HG02885 (cell line): ENCODE measurements around the gene PLEKHN1.
"Not testable (repeated sequence)": the region's sequence is repeated elsewhere in the genome, so short reads cannot be mapped to it uniquely, and the experiment has no call there.

Experiments
- ATAC-seq: cut with Tn5 transposase; IDR thresholded peaks from one replicate; pipeline ENCODE4 v1.9.1; 2021; ENCODE audit warnings: mild to moderate bottlenecking; ENCODE audit not compliant: unreplicated experiment, poor library complexity

The PLEKHN1 gene

DNA sequence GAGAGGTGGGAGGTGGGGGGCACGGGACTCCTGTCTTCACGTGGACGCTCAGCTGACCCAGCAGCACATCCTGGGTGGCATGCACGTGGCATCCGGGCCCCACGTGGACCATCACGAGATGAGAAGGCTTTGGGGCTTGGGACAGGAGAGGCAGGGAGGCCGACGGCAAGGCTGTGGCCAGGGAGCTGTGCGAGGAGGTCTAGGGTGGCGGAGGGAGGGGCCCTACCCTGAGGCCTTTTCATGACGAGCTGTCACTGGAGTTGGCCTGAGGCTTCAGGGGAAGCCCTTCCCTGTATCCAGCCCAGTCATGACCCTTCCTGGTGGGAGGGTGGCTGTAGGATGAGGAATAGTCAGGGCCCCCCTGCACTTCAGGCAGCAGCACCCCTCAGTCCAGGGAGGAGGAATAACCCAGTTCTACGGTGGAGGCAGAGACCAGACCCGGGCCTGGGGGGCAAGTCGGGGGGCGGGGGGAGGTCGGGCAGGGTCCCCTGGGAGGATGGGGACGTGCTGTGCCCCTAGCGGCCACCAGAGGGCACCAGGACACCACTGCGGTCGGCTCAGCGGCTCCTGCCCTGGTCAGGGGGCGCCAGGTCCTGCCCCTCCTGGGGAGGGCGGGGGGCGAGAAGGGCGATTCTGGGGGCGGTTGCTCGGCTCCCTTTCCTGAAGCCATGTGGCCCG, 17.7 kb downstream of the PLEKHN1 start:
- peak; percentile 48 for ATAC-seq

DNA sequence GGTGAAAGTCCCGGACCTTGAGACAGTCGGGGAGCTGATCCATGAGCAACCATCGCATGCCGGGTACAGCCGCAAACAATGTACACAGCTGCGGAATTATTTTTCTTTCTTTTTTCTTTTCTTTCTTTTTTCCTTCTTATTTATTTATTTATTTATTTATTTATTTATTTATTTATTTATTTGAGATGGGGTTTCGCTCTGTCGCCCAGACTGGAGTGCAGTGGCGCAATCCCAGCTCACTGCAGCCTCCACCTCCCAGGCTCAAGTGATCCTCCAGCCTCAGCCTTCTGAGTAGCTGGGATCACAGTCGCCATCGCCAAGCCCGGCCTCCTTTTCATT, 18.2 kb downstream of the PLEKHN1 start:
- no peak for ATAC-seq

DNA sequence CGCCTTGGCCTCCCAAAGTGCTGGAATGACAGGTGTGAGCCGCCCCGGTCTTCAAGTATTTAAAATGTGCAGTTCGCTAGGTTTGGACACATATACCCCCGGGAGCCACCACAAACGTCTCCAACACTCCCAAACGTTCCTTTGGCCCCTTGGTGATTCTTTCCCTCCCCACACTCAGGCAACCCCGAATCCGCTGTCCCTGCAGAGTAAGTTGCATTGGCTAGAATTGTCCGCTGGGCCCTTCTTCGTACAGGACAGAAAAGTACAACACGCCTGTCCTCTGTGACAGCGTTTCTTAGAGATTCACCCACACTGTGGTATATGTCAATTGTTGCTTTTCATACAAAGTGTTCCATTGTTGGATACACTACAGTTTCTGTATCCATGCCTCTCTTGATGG, 18.8 kb downstream of the PLEKHN1 start:
- no peak for ATAC-seq

DNA sequence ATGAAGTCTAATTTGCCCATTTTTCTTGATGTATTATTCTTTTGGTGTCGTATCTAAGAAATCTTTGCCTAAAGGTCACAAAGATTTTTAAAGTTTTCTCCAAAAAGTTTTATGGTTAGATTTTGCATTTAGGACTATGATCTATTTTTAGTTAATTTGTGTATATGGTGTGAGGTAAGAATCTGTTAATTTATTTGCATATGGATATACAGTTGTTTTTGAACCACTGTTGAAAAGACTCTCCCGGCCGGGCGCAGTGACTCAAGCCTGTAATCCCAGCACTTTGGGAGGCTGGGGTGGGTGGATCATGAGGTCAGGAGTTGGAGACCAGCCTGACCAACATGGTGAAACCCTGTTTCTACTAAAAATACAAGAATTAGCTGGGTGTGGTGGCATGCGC, 21.8 kb downstream of the PLEKHN1 start:
- ATAC-seq, result not testable (repeated sequence)

DNA sequence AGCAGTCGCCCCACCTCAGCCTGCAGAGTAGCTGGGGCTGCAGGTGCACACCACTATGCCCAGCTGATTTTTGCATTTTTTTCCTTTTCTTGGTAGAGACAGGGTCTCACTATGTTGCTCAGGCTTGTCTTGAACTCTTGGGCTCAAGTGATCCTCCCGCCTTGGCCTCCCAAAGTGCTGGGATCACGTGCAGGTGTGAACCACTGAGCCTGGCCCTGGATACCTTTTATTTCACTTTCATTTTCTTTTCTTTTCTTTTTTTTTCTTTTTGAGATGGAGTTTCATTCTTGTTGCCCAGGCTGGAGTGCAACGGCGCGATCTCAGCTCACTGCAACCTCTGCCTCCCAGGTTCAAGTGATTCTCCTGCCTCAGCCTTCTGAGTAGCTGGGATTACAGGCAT, 25.0 kb downstream of the PLEKHN1 start:
- not testable (repeated sequence) for ATAC-seq

DNA sequence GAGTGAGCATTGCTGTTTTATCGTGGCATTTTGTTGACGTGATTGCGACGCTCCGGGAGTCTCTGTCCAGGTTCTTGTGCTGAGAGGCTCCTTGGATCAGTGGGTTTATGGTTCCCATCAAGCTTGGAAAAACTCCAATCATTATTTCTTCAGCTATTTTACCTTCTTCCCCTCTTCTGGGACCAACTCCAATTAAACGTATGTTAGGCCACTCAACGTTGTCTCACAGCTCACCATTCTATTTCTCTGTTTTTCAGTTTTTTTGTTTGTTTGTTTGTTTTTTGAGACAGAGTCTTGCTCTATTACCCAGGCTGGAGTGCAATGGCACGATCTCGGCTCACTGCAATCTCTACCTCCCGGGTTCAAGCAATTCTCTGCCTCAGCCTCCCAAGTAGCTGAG, 25.6 kb downstream of the PLEKHN1 start:
- ATAC-seq, result no peak

- no peak for ATAC-seq
These were observed 26.1 kb downstream of the PLEKHN1 start for GRCh38 chr1:992362-992761.

DNA sequence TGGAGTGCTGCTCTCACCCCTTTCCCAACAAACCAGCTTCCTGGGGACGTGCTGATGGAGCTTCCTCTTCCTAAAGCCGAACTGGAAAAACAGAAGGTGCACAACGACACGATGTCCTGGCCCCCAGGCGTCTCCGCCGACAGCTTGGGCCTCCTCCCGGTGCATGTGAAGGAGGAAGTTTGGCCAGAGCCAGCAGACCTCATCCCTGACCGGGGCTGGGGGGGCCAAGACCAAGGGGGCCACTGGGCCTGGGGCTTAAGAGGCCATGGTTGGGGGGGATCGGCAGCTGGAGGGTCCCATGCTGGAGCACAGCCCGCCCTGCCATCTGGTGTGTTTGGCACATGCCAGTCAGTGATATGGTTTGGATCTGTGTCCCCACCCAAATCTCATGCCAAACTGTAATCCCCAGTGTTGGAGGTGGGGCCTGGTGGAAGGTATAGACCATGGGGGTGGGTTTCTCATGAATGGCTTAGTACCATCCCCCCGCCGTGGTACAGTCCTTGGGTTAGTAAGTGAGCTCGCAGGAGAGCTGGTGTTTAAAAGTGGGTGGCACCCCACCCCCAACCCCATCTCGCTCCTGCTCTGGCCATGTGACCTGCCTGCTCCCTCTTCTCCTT, 27.2 kb downstream of the PLEKHN1 start:
- ATAC-seq, result no peak

- not testable (repeated sequence) for ATAC-seq
These were observed 28.3 kb downstream of the PLEKHN1 start for GRCh38 chr1:994546-994945.

DNA sequence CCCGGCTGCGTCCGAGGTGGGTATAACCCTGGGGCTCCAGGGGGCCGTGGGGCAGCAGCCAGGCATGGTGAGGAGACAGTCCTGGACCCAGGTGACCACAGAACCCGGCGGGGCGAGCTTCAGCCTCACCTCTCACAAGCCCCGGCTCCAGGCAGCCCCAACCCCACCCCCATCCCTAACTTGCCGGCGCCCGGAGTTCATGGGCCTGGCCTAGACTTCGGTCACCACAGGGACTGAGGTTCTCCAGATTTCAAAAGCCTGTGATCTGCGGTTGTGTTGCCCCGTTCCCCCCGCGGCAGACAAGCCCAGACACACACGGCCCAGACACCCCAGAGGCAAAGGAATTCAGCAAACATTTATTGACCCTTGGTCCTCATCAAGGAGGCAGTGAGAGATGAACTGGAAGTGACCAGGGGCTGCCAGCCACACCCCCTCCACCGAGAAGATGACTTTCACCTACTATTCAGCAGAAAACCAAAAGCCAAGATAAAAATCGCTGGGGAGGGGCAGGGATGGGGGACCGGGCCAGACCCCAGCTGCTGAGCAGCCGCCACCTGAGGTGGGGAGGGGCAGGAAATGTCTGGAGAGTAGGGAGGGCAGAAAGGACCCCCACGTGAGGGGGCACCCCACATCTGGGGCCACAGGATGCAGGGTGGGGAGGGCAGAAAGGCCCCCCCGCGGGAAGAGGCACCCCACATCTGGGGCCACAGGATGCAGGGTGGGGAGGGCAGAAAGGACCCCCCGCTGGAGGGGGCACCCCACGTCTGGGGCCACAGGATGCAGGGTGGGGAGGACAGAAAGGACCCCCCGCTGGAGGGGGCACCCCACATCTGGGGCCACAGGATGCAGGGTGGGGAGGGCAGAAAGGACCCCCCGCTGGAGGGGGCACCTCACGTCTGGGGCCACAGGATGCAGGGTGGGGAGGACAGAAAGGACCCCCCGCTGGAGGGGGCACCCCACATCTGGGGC, 29.7 kb downstream of the PLEKHN1 start:
- ATAC-seq, result no peak

DNA sequence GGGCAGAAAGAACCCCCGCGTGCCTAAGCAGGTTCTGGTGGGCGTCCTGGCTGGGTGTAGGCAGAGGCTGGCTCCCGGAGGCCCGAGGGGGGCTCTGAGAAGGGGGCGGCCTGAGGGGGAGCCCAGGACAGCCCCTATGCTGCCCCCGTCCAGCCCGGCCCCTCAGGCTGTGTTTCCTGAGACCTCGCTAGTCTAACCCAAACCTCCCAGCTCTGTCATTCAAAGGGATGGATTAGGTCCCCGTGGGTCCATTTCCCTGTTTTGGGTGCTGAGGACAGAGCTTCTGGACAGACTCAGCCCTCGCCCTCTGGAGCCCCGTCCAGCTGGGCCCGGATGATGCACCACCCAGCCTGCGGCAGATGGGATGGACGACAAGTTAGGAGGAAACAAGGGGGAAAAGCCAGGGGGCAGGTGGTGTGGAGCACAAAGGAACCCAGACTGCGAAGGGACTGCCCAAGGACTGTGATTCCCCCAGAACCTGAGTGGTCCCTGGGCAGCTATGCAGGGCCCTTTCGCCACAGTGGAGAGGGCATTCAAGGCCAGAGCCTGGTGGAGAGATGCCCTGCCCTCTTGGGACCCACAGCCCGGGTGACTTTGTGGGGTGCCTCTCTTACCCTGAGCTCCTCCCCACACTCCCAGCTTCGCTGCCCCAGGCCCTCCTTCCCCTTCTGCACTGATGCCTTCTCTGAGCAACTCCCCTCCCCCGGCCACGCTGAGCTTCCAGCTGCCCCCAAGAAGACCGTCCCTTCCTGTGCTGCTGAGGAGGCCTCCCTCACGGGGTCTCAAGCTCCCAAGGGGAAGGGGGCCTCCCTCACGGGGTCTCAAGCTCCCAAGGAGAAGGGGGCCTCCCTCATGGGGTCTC, 30.8 kb downstream of the PLEKHN1 start:
- ATAC-seq, result no peak

- ATAC-seq, result no peak
These were observed 31.4 kb downstream of the PLEKHN1 start for GRCh38 chr1:997713-997992.

GRCh38 chr1:997993-998744, 31.9 kb downstream of the PLEKHN1 start:
- ATAC-seq, result no peak

- ATAC-seq, result no peak
These were observed 32.4 kb downstream of the PLEKHN1 start for GRCh38 chr1:998745-998994.

DNA sequence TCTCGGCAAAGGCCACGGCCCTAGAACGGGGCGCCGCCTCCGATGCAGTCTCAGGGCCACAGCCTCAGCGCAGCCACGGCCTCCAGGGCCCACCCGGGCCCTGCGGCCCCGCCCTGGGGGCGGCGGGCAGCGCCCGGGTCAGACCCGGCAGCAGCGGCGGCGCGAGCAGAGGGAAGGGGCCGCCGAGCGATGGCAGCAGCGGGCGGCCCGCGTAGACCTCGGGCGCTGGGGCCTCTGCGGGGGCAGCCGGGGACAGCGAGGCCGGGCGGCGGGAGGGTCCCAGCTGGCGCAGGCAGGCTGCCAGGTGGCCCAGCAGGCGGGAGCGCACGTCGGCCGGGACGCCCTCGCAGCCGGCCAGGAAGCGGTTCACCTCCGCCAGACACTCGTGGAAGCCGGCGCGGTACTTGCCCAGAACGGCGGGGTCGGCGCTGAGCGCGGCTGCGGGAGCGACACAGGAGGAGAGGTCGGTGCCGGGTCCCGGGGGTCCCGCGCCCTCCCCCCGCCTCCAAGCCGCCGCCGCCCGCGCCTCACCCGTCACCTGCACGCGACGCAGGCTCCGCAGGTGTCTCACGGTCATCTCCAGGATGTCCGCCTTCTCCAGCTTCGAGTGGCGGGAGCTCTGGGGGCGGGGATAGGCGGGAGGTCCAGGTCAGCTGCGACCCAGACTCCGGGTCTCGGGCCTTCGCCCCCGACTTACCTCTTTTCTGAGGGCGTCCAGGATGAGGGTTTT, 32.9 kb downstream of the PLEKHN1 start:
- no peak for ATAC-seq

DNA sequence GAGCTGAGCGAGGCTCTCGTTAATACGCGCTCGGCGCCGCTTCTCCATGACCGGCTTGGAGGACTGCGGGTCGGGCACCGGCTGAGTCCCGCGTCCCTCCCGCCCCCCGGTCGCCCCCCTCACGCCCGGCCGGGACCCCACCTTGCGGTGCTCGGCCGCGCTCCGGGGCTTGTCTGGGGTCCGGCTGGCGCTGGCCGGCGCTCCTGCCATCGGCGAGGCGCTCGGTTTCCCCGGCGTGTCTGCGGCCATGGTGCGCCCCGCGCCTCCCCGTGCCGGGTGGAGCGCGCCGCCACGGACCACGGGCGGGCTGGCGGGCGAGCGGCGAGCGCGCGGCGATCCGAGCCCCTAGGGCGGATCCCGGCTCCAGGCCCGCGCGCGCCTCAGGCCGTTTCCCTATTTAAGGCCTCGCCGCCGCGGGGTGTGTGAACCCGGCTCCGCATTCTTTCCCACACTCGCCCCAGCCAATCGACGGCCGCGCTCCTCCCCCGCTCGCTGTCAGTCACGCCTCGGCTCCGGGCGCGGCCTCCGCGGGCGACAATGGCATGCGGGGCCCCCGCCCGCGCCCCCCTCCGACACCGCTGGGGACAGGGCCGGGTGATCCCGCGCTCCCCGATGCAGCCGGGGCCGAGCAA, 33.6 kb downstream of the PLEKHN1 start, which contains the start of gene HES4:
Gene HES4, minus strand, starts transcription at position 373 of the 632 bp plus-strand sequence. Its CDS starts 124 bp downstream, at position 249.
- no peak for ATAC-seq

- ATAC-seq, result no peak
These were observed 34.2 kb downstream of the PLEKHN1 start for GRCh38 chr1:1000357-1001056.

DNA sequence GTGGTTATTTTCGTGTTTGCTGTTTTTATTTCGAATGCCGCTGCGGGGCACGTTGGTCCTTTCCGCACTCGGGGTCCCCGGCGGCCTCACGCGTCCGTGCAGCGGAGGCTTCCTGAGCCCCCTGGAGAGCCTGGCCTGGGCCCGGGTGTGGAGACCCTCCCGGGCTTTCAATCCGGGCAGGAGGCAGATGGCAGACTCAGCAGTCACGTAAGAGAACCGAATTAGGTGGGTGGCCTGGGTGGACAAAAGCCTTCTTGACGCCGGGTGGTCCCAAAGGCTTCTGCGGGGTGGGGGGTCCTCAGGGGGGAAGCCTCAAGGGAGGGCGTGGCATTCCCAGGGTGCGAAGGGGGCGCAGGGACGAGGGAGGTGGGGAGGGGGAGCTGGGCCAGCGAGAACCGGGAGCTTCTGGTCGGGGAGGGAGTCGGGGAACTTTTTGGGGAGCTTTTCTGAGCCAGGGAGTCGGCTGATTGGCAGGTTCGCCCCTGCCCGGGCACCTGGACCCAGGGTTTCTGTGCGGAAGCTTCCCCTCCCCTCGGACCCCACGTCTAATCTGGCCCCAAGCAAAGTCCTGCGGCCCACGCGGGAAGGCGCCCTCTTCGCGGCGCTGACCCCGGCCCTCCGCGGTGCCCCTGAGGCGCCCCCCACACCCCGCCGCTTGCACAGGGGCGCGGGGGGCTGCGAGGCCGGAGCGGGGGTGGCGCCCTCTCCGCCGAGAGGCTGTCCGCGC, 34.9 kb downstream of the PLEKHN1 start:
- ATAC-seq, result no peak
